Middle frontal gyrus (tissue), 1 donor: ENCODE data around the gene MN1.
"Not testable (repeated sequence)": the region's sequence is repeated elsewhere in the genome, so short reads cannot be mapped to it uniquely, and the experiment has no call there.

Experiments used
- DNase-seq: peaks from one replicate; pipeline ENCODE4 v3.0.0-alpha.2; 2015; ENCODE audit warnings: low spot score; ENCODE audit errors: extremely low spot score

MN1 gene

GRCh38 chr22:27744078-27744477, 57.5 kb downstream of the MN1 start:
- not testable (repeated sequence) for DNase-seq

- no peak for DNase-seq
These were observed 61.3 kb downstream of the MN1 start for GRCh38 chr22:27740202-27740748.

- DNase-seq = no peak
These were observed 64.0 kb downstream of the MN1 start for GRCh38 chr22:27737521-27737920.

GRCh38 chr22:27734066-27734465, 67.5 kb downstream of the MN1 start:
- DNase-seq = no peak

GRCh38 chr22:27732841-27733240, 68.7 kb downstream of the MN1 start:
- no peak for DNase-seq

GRCh38 chr22:27732391-27732790, 69.2 kb downstream of the MN1 start:
- DNase-seq = no peak

GRCh38 chr22:27731621-27732020, 69.9 kb downstream of the MN1 start:
- no peak for DNase-seq

- no peak for DNase-seq
These were observed 70.7 kb downstream of the MN1 start for GRCh38 chr22:27730641-27731433.

GRCh38 chr22:27729246-27729645, 72.3 kb downstream of the MN1 start:
- no peak for DNase-seq

- no peak for DNase-seq
These were observed 73.7 kb downstream of the MN1 start for GRCh38 chr22:27727673-27728451.

- no peak for DNase-seq
These were observed 74.7 kb downstream of the MN1 start for GRCh38 chr22:27726686-27727449.

GRCh38 chr22:27726331-27726685, 75.2 kb downstream of the MN1 start:
- DNase-seq = no peak

- no peak for DNase-seq
These were observed 75.9 kb downstream of the MN1 start for GRCh38 chr22:27725661-27726060.

GRCh38 chr22:27724709-27725108, 76.8 kb downstream of the MN1 start:
- no peak for DNase-seq

GRCh38 chr22:27724157-27724556, 77.4 kb downstream of the MN1 start:
- DNase-seq = no peak

- no peak for DNase-seq
These were observed 77.8 kb downstream of the MN1 start for GRCh38 chr22:27723708-27724107.

- no peak for DNase-seq
These were observed 78.4 kb downstream of the MN1 start for GRCh38 chr22:27723158-27723557.

GRCh38 chr22:27720860-27721259, 80.7 kb downstream of the MN1 start:
- DNase-seq = no peak

- no peak for DNase-seq
These were observed 81.9 kb downstream of the MN1 start for GRCh38 chr22:27719535-27720227.

GRCh38 chr22:27719036-27719347, 82.6 kb downstream of the MN1 start:
- DNase-seq = no peak
